NAMALWA (cell line): ENCODE measurements around the gene ZSWIM5.
A peak's percentile ranks its signal among the peaks of the same experiment; 100 is the strongest.
"Not testable (repeated sequence)": the region's sequence is repeated elsewhere in the genome, so short reads cannot be mapped to it uniquely, and the experiment has no call there.

ENCODE experiments used
- DNase-seq: peaks from one replicate; pipeline ENCODE4 v3.0.0-alpha.2; 2015; ENCODE audit warnings: low spot score

The ZSWIM5 gene

GRCh38 chr1:45205910-45206721, at the start of gene ZSWIM5:
Gene ZSWIM5 (minus strand): TSS chr1:45206605. CDS start chr1:45206350, 255 bp downstream.
- DNase-seq: peak; percentile 53

GRCh38 chr1:45254490-45254889, 48.1 kb upstream of the ZSWIM5 start:
- no peak for DNase-seq

GRCh38 chr1:45250544-45250943, 44.1 kb upstream of the ZSWIM5 start:
- DNase-seq: no peak

- not testable (repeated sequence) for DNase-seq
Measured at GRCh38 chr1:45248004-45248403, 41.6 kb upstream of the ZSWIM5 start.

- DNase-seq: no peak
Measured at GRCh38 chr1:45246760-45247159, 40.4 kb upstream of the ZSWIM5 start.

GRCh38 chr1:45246359-45246758, 40.0 kb upstream of the ZSWIM5 start:
- not testable (repeated sequence) for DNase-seq

- no peak for DNase-seq
Measured at GRCh38 chr1:45244660-45245059, 38.3 kb upstream of the ZSWIM5 start.

- DNase-seq: no peak
Measured at GRCh38 chr1:45243476-45244343, 37.3 kb upstream of the ZSWIM5 start.

GRCh38 chr1:45238846-45239245, 32.4 kb upstream of the ZSWIM5 start:
- no peak for DNase-seq

- no peak for DNase-seq
Measured at GRCh38 chr1:45236136-45236535, 29.7 kb upstream of the ZSWIM5 start.

- no peak for DNase-seq
Measured at GRCh38 chr1:45230537-45230936, 24.1 kb upstream of the ZSWIM5 start.

- no peak for DNase-seq
Measured at GRCh38 chr1:45225598-45225997, 19.2 kb upstream of the ZSWIM5 start.

- not testable (repeated sequence) for DNase-seq
Measured at GRCh38 chr1:45223710-45224109, 17.3 kb upstream of the ZSWIM5 start.

GRCh38 chr1:45221716-45222115, 15.3 kb upstream of the ZSWIM5 start:
- no peak for DNase-seq

GRCh38 chr1:45216861-45217260, 10.5 kb upstream of the ZSWIM5 start:
- DNase-seq: no peak

- DNase-seq: no peak
Measured at GRCh38 chr1:45216200-45216541, 9.8 kb upstream of the ZSWIM5 start.

- DNase-seq: no peak
Measured at GRCh38 chr1:45215485-45216199, 9.2 kb upstream of the ZSWIM5 start.

GRCh38 chr1:45213892-45214291, 7.5 kb upstream of the ZSWIM5 start:
- DNase-seq: no peak

- no peak for DNase-seq
Measured at GRCh38 chr1:45211076-45211475, 4.7 kb upstream of the ZSWIM5 start.

- no peak for DNase-seq
Measured at GRCh38 chr1:45206808-45207623, 611 bp upstream of the ZSWIM5 start.

GRCh38 chr1:45205011-45205909, 1.1 kb downstream of the ZSWIM5 start:
- no peak for DNase-seq
